Hindlimb muscle (tissue), 1 donor: Measurements from ENCODE around the gene EEIG1. TPM values are rescaled to one million over a fixed set of nuclear protein-coding genes. Genes with fewer than 3 reads are reported as not detected.

ENCODE experiments used
- DNase-seq: peaks from one replicate; pipeline ENCODE4 v3.0.0-alpha.2; 2013
- polyA plus RNA-seq: library from polyadenylated mRNA; unstranded; fragments of 120-200 nt; gene quantifications from one replicate; pipeline ENCODE4 v1.2.1, GENCODE V29; 2013; ENCODE audit not compliant: insufficient read length

EEIG1 gene
- polyA plus RNA-seq, 1 donor: 17.8 TPM

DNA sequence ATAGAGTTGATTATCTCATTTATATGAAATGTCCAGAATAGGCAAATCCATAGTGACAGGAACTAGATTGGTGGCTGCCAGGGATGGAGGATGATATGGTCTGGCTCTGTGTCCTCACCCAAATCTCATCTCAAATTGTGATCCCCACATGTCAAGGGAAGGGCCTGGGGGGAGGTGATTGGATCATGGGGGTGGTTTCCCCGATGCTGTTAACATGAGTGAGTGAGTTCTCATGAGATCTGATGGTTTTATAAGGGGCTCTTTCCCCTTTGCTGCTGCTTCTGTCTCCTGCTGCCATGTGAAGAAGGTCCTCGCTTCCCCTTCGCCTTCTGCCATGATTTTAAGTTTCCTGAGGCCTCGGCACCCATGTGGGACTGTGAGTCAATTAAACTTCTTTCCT lies 21.4 kb downstream of the EEIG1 start:
- no peak for DNase-seq

GRCh38 chr9:127958728-127959127 lies 22.1 kb downstream of the EEIG1 start:
- DNase-seq: no peak

DNA sequence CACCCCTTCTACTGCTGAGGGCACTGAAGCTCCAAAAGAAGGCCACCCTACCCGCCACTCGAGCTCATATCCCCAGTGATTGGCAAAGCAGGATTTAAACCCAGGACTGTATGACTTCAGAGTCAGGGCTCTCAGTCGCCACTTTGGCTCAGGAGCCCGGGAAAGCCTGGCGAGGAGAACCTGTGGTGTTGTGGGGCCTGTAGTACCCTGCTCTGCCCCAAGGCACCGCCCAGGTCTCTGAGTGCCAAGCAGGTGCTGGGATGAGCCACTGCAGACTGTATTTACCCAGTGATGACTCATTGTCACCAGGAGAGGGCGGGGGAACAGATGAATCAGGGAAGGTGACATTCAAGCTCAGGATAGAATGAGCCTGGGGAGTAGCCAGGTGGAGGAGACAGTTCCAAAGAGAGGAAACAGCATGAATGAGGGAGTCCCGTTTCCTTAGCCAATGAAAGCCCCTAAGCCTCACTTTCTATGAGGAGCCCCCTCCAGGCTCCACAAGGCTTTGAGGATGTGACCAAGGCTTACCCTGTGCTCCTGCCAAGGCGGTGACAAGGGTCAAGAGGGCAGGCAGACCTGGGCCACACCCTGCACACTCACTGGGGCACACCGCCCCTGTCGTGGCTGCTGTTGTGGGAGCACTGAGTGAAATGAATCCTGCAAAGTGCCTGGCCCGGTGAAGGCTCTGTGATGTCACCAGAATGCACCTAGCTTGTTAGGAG lies 25.3 kb downstream of the EEIG1 start:
- no peak for DNase-seq

GRCh38 chr9:127954831-127955293 lies 25.9 kb downstream of the EEIG1 start:
- DNase-seq: no peak

DNA sequence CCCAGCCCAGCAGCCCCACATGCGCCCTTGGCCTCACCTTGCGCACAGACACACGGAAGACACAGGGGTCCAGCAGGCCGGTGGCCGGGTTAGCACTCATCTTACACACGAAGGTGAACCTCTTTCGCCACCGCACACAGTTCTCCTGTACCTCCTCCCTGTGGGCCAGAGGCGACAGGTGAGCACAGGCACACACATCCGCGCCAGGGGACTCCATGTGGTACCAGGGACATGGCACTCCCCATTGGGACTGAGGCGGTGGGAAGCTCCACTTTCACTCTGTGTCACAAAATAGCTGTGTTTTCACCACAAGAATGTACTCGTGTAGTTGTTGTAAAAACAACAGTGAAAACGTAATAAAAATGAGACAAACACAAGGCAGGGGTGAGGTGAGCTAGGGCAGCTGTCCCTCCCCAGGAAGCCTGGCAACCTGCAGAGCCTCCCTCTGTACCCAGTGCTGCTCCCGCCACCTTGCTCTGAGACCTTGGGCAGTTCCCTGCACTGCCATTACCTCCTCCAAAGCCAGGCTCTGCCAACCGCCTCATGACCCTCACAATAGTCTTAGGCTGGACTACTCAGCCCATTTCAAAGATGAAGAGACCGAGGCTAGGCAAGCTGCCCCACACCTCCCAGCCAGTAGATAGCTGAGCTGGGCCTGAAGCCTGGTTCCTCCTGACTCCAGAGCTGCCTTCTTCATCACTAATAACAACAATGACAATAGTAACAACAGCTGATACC lies 26.9 kb downstream of the EEIG1 start:
- no peak for DNase-seq

DNA sequence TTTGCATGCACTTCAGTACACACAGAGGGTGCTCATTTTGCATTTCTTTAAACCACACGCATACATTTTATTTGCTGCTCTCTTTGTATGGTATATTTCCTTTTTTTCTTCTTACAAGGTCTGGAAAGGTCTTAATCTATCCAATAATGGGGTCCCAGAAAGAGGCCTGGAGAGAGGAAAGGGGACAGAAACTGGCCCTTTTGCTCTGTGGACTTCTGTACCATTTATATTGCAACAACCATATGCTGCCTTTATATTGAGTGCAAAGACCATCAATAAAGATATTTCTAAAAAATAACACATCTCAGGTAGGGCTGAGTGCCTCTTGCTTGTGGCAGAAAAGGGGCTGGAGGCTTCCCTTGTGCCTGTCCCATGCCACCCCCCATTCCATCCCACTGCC lies 27.6 kb downstream of the EEIG1 start:
- DNase-seq: no peak

GRCh38 chr9:127950513-127951289 lies 30.1 kb downstream of the EEIG1 start:
- no peak for DNase-seq

DNA sequence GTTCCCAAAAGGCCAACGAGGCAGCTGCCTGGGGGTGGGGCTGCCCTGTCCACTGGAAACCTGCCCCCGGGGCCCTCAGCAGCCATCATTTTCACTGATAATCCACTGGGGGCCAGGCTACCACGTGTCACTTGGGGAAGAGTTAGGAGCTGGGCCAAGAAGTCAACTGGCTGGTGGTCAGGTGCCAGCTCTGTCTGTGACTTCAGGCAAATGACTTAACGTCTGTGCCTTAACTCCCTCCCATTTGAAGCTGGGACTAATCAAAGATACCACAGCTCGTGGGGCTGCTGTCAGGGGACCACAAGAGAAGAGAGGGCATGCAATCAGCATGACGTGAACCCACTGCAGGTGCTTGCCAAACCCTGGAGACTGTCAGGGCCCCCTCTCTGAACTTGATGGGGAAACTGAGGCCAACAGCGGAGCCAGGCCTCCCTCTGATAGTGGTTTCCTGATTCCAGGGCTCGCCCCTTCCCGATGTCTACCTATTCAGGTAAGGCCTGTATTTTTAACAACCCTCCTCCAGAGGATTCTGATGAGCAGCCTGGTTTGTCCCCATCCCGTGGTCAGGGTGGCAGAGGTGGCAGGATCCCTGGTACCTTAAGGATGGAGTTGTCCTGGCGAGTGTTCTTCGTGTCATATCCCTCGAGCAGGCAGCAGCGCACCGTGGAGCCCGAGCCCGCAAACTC lies 30.8 kb downstream of the EEIG1 start:
- no peak for DNase-seq

DNA sequence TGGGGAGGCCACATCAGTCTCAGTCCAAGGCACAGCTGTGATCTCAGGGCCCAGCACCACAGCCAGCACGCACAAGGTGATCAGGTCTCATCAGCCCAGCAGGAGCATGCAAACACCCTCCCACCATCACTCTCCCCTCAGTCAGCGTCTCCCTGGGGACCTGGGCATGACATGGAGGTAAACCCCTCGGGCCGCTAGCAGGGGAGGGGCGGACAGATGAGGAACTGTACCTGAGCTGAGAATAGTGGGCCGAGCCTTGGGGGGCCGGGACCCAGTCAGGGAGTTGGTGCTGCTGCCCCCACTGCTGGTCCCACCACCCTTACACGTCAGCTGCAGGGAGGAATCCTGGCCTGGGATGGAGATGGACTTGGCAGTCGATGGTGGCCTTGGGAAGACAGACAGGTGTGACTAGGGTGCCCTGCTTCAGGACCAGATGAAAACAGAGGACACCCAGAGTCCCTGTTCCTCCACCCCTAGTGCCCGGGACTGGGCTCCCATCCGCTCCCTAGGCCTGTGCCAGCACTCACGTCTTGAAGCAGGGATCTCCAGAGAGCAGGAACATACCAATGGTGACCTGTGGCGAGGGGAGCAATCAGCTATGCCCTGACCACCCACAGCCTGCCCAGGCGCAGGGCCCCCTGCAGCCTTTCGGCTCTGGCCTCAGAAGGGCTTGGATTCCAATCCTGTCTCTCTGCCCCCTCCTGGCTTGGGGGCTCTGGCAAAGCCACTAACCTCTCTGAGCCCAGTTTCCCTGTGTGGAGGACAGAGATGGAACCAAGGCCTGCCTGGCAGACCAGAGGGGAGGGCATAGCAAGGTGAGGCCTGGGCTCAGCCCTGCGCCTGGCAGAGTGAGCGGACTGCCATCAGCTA lies 32.7 kb downstream of the EEIG1 start:
- DNase-seq: no peak

DNA sequence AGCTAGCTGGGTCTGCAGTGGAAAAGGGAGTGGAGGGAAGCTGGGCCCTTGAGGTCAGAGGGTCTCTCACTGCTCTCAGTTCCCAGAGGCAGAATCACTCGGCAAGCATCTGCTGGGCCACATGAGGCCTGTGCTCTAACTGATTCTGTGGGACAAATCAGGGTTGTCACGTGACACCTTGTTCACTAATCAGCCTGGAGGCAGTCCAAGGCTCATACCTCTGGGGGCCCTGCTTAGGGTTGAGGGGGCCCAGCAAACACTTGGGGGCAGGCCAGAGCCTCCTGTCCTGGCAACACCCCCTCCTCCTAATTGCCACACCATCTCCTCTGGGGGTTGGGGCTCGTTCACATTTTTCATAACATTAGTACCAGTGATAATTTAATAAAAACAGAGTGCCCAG lies 34.1 kb downstream of the EEIG1 start:
- DNase-seq: no peak

DNA sequence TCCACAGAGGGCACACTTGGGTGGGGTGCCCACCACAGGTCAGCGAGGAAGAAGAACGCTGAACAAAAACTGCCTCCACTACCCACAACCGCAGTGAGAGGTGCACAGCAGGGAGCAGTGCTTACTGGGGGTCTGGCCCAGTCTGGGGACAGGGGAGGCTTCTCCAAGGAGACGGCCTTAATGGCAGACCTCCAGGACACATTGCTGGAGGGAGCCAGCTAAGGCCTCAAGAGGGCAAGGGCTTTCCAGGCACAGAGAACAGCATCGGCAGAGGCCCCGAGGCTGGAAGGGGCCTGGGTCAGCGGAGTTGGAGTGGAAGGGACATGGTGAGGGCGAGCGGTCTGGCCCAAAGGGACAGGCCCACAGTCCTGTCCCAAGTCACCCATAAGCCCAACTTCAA lies 34.8 kb downstream of the EEIG1 start:
- no peak for DNase-seq

DNA sequence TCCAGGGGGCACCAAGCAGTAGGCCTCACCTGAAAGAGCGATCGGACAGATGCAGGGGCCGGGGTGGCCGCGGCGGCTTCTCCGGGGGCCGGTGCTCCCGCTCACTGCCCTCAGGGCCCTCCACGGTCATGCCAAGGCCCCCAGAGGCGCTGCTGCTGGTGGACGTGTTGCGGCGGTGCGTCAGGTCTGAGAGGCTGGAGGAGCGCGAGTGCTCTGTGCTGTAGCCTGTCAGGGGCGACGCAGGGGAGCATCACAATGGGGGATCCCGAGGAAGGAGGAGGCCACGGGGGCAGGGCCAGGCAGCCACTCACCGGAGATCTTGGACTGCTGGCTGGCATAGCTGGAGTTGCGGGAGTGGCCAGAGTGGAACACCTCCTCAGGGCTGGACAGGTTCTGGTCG lies 35.5 kb downstream of the EEIG1 start:
- DNase-seq: no peak

DNA sequence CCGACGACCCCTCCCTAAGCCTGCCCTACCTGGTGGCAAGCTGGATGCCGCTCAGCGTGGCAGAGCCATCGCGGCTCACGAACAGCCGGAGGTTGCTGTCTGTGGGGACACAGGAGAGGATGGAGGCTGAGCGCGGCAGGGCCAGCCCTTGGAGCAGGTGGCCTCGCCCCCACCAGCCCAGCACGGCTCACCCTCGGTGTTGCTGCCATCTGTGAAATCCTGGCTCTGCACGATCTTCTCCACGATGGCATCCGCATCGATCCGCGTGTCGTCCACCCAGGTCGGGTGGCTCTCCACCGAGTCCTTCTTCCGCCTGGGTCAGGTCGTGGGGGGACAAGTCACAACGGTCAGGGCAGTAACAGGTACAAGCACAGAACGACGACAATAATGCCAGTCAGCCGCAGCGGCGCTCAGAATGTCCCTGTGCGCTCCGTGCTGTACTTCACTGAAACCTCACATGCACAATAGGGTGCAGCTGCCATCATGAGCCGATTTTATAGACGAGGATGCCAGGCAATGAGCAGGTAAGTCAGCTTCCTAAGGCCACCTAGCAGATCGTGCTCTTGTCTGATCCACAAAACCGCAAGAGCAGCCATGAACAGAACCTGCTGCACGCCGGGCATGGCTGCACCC lies 36.1 kb downstream of the EEIG1 start:
- DNase-seq: no peak

GRCh38 chr9:127943731-127944144 lies 37.1 kb downstream of the EEIG1 start:
- peak; percentile 73 for DNase-seq

- no peak for DNase-seq
These were observed 37.7 kb downstream of the EEIG1 start for GRCh38 chr9:127943011-127943662.

- DNase-seq: no peak
These were observed 38.4 kb downstream of the EEIG1 start for GRCh38 chr9:127942216-127943010.

GRCh38 chr9:127941961-127942215 lies 38.9 kb downstream of the EEIG1 start:
- DNase-seq: no peak

DNA sequence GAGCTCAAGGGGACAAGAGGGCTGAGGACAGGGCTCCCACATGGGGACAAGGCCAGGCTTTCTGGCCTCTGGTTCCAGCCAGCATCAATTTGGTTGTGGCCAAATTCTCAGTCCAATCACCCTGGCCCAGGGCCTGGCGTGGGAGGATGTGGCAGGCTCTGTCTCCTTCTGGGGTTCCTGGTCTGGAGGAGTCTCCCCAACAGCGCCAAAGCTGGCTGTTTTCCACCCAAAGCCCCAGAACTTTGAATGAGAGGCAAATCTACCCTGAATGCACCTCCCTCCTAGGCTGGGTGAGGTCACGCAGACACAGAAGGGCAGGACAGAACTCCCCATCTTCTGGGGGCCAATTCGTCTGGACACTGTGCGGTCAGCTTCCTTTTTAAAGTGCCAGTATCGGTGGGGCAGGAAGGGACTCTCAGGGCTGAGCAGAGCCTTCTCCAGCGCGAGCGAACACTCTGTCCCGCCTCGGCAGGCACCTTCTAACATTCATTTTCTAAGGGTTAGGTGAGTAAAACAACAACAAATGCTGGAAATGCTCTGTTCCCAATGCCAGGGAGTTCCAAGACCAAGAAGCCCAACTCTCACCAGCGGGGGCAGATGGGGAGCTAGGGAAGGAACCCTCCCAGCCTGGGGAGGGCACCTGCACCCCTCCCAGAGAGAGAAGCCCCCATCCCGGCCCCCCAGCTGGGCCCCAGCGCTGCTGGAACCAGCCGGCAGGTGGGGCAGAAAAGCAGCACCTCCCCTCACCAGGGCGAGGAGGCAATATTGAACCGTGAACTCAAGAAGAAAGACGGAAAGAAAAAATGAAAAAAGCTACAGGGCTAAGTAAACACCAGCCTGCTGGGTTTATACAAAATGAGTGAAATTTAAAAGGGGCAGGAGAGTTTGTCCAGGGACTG lies 39.5 kb downstream of the EEIG1 start:
- DNase-seq: no peak

DNA sequence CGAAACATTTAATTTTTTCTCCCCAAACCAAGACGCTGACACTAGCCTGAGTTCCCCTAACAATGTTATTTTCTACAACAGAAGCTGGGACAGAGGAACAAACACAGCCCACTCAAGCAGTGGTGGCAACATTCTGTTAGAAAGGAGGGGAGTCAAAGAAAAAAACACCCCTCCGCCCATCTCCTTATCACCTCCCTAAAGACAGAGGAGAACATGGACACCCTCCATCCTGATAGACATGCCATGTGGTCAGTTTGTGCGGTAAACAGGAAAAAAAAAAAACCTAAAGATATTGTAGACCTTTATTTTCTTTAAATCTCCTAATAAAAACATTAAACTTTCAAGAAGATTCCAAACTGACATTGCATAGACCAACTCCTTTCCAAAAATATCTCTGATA lies 40.2 kb downstream of the EEIG1 start:
- no peak for DNase-seq
